ENCODE measurements around the gene OSBP2.

OSBP2 gene

DNA sequence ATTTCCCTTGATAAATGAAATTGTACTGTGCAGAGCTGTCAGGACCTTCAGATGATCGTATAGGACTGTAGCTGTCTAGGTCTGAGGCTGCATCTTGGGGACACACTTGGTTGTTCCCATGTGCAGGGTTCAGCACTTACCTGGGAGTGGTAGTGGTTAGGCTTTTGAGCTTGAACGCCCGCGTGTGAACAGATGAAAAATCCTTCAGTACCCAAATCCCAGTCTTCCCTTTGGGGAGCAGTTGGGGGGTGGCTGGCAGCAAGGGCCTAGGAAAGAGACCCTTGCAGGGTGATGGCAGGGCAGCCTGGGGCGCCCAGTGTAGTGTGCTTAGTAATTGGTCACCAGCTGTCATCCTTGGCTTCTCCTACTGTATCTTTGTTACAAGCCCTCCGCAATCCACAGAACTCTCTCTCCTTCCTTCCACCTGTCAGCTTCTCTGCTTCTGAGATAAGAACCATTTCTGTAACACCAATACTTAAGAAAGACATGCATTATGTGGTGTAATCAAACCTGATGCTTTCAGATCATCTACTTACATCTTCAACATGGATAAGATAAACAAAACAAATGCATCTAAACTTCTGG is 209.3 kb downstream of the OSBP2 start:
- TF ChIP-seq, protein P1, sequence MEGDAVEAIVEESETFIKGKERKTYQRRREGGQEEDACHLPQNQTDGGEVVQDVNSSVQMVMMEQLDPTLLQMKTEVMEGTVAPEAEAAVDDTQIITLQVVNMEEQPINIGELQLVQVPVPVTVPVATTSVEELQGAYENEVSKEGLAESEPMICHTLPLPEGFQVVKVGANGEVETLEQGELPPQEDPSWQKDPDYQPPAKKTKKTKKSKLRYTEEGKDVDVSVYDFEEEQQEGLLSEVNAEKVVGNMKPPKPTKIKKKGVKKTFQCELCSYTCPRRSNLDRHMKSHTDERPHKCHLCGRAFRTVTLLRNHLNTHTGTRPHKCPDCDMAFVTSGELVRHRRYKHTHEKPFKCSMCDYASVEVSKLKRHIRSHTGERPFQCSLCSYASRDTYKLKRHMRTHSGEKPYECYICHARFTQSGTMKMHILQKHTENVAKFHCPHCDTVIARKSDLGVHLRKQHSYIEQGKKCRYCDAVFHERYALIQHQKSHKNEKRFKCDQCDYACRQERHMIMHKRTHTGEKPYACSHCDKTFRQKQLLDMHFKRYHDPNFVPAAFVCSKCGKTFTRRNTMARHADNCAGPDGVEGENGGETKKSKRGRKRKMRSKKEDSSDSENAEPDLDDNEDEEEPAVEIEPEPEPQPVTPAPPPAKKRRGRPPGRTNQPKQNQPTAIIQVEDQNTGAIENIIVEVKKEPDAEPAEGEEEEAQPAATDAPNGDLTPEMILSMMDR (conservative IDR thresholded peaks at IDR 0.05; ENCODE audit: low read depth, low read length) = no peak
- no peak for DNase-seq (ENCODE audit: low read depth)
- H3K4me3 ChIP-seq (ENCODE audit: low read length) = no peak overlapping the region

DNA sequence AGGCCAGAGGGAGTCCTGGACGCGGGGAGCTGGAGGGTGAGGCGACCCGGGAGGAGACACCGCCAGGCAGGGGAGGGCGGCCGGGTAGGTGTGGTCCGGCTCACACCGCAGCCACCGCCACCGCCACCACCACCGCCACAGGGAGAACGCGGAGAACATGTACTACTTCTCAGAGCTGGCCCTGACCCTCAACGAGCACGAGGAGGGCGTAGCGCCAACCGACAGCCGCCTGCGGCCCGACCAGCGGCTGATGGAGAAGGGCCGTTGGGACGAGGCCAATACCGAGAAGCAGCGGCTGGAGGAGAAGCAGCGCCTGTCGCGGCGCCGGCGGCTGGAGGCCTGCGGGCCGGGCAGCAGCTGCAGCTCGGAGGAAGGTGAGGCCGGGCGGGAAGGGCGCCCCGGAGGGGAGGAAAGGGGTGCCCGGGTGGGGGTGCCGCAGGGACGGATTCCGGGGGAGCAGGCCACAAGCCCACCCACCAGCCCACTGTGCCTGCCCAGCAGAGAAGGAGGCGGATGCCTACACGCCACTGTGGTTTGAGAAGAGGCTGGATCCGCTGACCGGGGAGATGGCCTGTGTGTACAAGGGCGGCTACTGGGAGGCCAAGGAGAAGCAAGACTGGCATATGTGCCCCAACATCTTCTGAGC is 211.1 kb downstream of the OSBP2 start:
- TF ChIP-seq, protein P1 (conservative IDR thresholded peaks at IDR 0.05; ENCODE audit: low read depth, low read length) = no peak
- DNase-seq (ENCODE audit: low read depth) = no peak
- H3K4me3 ChIP-seq (ENCODE audit: low read length) = no peak overlapping the region

DNA sequence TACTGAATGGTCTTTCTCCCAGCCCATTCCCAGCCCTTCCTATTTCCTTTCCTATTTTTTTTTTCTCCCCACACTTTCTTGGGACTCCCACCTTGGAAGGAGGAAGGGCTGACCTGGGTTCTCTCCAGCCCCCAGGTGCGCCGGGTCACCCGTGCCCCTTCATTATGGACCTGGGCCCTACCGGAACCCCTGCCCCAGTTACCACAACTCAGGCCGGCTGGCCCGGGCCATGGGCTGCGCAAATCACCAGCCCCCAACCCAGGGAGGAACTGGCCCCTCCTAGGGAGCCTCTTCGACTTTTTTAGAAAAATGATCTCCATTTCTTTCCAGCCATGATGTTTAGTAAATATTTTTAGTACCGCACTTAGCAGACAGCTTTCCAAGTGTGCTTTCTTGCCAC is 211.7 kb downstream of the OSBP2 start:
- TF ChIP-seq, protein P1 (conservative IDR thresholded peaks at IDR 0.05; ENCODE audit: low read depth, low read length) = no peak
- H3K4me3 ChIP-seq (ENCODE audit: low read length) = no peak overlapping the region
- DNase-seq (ENCODE audit: low read depth) = no peak

DNA sequence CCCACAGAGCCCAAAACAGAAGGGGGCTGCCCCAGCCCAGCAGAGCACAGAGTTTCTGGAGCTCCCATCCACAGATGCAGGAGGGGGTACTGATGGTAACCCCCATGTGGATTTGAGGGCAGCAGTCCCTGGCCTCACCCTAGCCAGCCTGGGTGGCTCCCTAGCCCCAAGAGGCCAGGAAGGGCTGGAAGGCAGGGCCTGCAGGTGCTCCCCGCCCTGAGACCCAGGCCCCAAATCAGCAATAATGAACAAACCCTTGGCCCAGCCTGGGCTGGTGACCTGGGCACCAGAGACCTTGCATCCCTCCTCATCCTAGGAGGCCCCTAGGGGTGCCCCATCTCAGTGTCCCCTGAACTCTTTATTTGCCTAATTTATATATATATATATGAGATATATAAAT is 212.3 kb downstream of the OSBP2 start:
- H3K4me3 ChIP-seq (ENCODE audit: low read length) = no peak overlapping the region
- TF ChIP-seq, protein P1 (conservative IDR thresholded peaks at IDR 0.05; ENCODE audit: low read depth, low read length) = no peak
- no peak for DNase-seq (ENCODE audit: low read depth)

DNA sequence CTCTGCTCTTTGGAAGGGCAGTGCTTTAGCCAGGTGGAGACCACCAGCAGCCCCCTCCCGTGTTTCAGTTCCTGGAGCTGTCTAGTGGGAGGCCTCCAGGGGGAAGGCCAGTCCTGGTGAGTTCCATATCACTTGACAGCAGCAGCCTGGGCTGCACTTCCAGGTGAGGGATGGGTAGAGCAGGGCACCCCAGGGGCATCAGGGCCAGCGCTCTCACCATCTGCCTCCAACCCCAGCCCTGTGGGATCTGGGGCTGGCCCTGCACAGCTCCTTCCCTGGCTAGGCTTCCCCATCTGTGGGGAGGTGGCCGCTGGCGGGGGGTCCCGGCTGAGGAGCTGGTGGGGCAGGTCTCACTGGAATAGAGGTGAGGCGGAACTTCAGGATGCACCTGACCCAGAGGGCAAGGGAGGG is 213.4 kb downstream of the OSBP2 start:
- DNase-seq (ENCODE audit: low read depth) = no peak
- H3K4me3 ChIP-seq (ENCODE audit: low read length) = no peak overlapping the region
- TF ChIP-seq, protein P1 (conservative IDR thresholded peaks at IDR 0.05; ENCODE audit: low read depth, low read length) = no peak

DNA sequence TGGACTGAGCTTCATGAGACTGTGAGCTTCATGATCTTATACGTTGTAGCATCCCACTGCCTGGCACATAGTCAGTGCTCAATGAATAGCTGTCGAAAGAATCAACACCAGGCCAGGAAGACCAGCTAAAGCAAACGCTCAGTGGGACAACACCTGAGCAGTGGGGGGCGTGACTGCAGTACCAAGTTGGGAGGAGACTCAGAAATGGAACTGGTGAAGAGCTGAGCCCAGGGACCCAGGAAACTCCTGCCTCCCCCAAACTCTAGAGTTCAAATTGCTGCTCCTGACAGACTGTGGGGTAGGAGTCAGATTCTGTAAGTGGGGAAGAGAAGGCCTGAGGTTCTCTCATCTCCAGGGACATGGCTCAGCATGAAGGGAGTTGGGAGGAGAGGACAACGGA is 214.6 kb downstream of the OSBP2 start:
- no peak overlapping the region for H3K4me3 ChIP-seq (ENCODE audit: low read length)
- DNase-seq (ENCODE audit: low read depth) = no peak
- TF ChIP-seq, protein P1 (conservative IDR thresholded peaks at IDR 0.05; ENCODE audit: low read depth, low read length) = no peak

DNA sequence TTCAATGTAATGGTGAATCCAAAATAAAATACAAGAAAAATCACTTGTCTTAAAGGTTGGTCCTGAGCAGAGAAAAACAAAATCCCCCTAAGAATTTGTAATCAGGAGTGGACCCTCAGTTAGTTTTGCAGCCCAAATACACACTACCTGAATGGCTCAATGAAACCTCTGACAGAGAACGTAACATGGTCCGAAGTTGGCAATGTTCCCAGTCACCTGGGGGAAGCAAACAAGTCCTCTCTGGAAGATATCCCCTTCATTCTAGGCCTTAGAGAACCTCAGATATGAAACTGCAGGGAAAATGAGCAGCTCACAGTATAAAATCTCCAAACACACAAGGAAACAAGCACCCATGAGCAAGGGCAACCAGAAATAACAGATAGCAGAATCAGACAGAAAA is 215.7 kb downstream of the OSBP2 start:
- DNase-seq (ENCODE audit: low read depth) = no peak
- TF ChIP-seq, protein P1 (conservative IDR thresholded peaks at IDR 0.05; ENCODE audit: low read depth, low read length) = no peak
- H3K4me3 ChIP-seq (ENCODE audit: low read length) = no peak overlapping the region
